Activated B cell treated with CpG ODN at 0.5 μM for 24 hours (primary cell): Measurements from ENCODE around the gene ZHX3. TPM values are rescaled to one million over a fixed set of nuclear protein-coding genes. Genes with fewer than 3 reads are reported as not detected.

Experiments used
- ATAC-seq: fragments of 200-7000 bp; cut with Tn5 transposase; one replicate; pipeline ENCODE4 v1.10.0; 2021; ENCODE audit warnings: low read depth, mild to moderate bottlenecking, moderate library complexity
- CTCF ChIA-PET: fragments of 350-600 bp; sonication (Branson Sonifier 250); formaldehyde crosslinking; loops from one replicate; lab custom pipeline; 2021; ENCODE audit warnings: antibody characterized with exemption; lab: Charles Lee
- POLR2A ChIA-PET: fragments of 350-600 bp; sonication (Branson Sonifier 250); formaldehyde crosslinking; loops from one replicate; lab custom pipeline; 2021; ENCODE audit warnings: antibody characterized with exemption; lab: Charles Lee
- DNase-seq: peaks from one replicate; pipeline ENCODE4 v3.0.0; 2022
- H3K27ac Mint-ChIP-seq: one replicate; pipeline ENCODE4 v1.8.0; 2020; ENCODE audit warnings: mixed read lengths
- H3K27me3 Mint-ChIP-seq: one replicate; pipeline ENCODE4 v1.8.0; 2021; ENCODE audit warnings: mixed read lengths
- H3K36me3 Mint-ChIP-seq: one replicate; pipeline ENCODE4 v1.8.0; 2021; ENCODE audit warnings: low read depth, mixed read lengths
- H3K4me1 Mint-ChIP-seq: one replicate; pipeline ENCODE4 v1.8.0; 2021; ENCODE audit warnings: mixed read lengths
- H3K4me3 Mint-ChIP-seq: one replicate; pipeline ENCODE4 v1.8.0; 2020; ENCODE audit warnings: mild to moderate bottlenecking, mixed read lengths
- H3K9me3 Mint-ChIP-seq: one replicate; pipeline ENCODE4 v1.8.0; 2020; ENCODE audit warnings: mixed read lengths
- intact Hi-C: fragments of 100-400 bp; cut with micrococcal nuclease; formaldehyde crosslinking; loops from one replicate; pipeline ENCODE4 v1.15.1; 2024
- total RNA-seq: library from RNA; stranded (reverse); gene quantifications from 2 replicates; pipeline ENCODE4 v1.2.3, GENCODE V29; 2022
- TF ChIP-seq, protein P1 (sequence below): fragments of 200-600 bp; IDR thresholded peaks from one replicate; pipeline ENCODE4 v1.8.0; 2022; ENCODE audit warnings: antibody characterized with exemption, mild to moderate bottlenecking

ZHX3 gene
- total RNA-seq, 1 donor from 2014 or later: 21.2 TPM

DNA sequence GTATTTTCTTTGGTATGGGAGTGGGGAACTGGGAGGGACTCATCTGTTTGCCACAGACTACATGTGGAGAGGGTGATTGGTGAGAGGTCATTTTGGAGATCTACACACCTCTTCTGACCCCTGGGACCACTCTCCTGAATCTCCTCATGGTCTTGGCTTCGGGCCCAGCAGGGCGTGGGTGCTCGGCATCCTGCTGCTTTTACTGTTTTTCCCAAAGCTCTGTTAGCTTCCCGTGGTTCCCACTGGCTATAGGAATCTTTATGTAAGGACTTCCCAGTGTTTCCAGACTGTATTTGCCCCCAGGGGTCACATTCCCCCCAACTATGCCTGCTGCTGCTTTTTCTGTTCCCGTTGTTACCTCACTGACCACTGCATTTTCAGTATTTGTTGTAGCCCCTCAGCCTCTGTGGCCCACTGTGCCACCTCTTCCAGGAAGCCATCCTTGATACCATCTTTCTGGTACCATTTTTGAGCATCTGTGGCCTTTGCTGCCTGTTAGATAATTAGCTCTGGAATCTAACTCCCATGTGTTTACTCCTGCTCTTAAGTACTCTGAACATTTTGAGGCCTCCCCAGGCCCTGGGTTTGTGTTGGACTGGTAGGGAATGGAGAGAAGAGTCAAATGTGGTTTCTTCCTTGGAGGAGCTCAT lies 165.3 kb downstream of the ZHX3 start:
- TF ChIP-seq, protein P1, sequence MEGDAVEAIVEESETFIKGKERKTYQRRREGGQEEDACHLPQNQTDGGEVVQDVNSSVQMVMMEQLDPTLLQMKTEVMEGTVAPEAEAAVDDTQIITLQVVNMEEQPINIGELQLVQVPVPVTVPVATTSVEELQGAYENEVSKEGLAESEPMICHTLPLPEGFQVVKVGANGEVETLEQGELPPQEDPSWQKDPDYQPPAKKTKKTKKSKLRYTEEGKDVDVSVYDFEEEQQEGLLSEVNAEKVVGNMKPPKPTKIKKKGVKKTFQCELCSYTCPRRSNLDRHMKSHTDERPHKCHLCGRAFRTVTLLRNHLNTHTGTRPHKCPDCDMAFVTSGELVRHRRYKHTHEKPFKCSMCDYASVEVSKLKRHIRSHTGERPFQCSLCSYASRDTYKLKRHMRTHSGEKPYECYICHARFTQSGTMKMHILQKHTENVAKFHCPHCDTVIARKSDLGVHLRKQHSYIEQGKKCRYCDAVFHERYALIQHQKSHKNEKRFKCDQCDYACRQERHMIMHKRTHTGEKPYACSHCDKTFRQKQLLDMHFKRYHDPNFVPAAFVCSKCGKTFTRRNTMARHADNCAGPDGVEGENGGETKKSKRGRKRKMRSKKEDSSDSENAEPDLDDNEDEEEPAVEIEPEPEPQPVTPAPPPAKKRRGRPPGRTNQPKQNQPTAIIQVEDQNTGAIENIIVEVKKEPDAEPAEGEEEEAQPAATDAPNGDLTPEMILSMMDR: no peak
- intact Hi-C loops: no loop called here
- DNase-seq: no peak
- Mint-ChIP-seq H3K27me3 (no peaks in the 10 kb centered on the region), H3K4me1 (peaks cover 62% of the 10 kb centered on the region), H3K4me3 (no peak overlapping the region), H3K27ac (peak overlapping the region; percentile 51), H3K9me3 (no peaks in the 10 kb centered on the region), H3K36me3 (no peaks in the 10 kb centered on the region)
- CTCF ChIA-PET: interaction anchor here (1.4 to 1.8 kb wide), 2 partner anchors 16 to 21 kb away, joined by 7 read pairs; no protein-coding TSS in a partner anchor
- POLR2A ChIA-PET: interaction anchor here (0.9 to 1.5 kb wide), 3 partner anchors 10 to 17 kb away, joined by 3 read pairs; no protein-coding TSS in a partner anchor
- no peak for ATAC-seq

DNA sequence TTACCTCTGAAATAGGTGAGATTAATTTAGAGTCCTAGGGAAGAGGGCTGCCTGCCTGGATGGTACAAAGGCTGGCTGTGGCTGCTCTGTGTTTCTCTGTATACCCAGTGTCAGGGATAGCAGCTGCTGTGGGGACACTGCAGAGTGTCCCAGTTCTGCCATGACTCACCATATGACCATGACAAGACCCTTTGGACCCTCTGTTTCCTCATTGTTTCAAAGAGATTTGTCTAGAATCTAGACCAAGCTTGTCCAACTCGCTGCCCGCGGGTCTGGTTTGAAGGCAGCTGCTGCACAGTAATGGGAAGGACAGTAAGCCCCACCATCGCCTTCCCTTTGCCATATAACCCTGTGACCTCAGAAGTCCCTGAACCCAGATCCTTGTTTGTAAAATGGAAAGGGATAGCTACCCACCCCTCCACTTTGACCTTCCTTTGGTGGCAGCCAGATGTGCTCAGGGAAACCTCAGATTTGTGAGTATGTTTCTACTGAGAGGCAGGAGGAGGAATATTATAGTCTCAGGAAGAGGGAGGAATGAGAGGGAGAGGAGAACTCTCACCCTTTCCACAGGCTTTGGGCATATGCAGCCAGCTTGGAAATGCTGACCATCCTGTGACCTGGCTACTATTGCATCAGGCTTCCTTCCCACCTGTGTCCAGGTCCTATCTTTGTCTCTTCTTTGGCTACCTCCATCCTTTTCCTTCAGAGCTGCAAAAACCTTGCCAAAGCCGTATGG lies 166.2 kb downstream of the ZHX3 start:
- Mint-ChIP-seq H3K36me3 (no peaks in the 10 kb centered on the region), H3K4me1 (peaks cover 61% of the 10 kb centered on the region), H3K27me3 (no peaks in the 10 kb centered on the region), H3K4me3 (no peak overlapping the region), H3K27ac (no peak overlapping the region), H3K9me3 (no peaks in the 10 kb centered on the region)
- TF ChIP-seq, protein P1: no peak
- intact Hi-C loops: no loop called here
- POLR2A ChIA-PET: interaction anchor here (0.9 to 1.5 kb wide), 4 partner anchors 9 to 155 kb away, joined by 3 to 4 read pairs (median 3); no protein-coding TSS in a partner anchor
- DNase-seq (no peak), ATAC-seq (no peak)
- CTCF ChIA-PET: interaction anchor here (1.4 kb wide), 1 partner anchor 16 kb away, joined by 7 read pairs; no protein-coding TSS in a partner anchor

DNA sequence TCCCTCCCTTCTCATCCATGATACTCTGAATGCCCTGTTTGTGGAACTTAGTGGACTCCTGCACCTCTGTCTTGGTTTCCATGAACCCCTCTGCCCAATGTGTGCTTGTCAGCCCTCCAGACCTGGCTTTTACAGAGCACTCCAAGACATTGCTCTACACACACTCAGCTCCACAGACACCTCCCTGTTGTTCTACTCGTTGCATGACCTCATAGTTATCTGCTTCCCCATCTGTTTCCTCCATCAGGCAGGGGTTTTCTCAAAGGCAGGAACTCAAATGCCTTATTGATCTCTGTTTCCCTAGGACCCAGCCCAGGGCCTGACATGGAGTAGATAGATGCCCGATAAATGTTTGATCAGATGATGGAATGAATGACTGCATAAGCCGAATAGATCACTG lies 166.9 kb downstream of the ZHX3 start:
- peak overlapping the region; percentile 66 for H3K27ac Mint-ChIP-seq
- no peaks in the 10 kb centered on the region for H3K36me3 Mint-ChIP-seq
- peaks cover 64% of the 10 kb centered on the region for H3K4me1 Mint-ChIP-seq
- intact Hi-C loops: no loop called here
- ChIA-PET CTCF (interaction anchor here (0.8 to 1.4 kb wide), 2 partner anchors 15 kb away, joined by 3 to 7 read pairs; no protein-coding TSS in a partner anchor), POLR2A (interaction anchor here (0.9 to 1.3 kb wide), 2 partner anchors 10 to 155 kb away, joined by 3 to 4 read pairs; no protein-coding TSS in a partner anchor)
- TF ChIP-seq, protein P1: no peak
- no peak for DNase-seq
- H3K9me3 Mint-ChIP-seq: no peaks in the 10 kb centered on the region
- no peak overlapping the region for H3K4me3 Mint-ChIP-seq
- H3K27me3 Mint-ChIP-seq: no peaks in the 10 kb centered on the region
- ATAC-seq: peak; percentile 34

DNA sequence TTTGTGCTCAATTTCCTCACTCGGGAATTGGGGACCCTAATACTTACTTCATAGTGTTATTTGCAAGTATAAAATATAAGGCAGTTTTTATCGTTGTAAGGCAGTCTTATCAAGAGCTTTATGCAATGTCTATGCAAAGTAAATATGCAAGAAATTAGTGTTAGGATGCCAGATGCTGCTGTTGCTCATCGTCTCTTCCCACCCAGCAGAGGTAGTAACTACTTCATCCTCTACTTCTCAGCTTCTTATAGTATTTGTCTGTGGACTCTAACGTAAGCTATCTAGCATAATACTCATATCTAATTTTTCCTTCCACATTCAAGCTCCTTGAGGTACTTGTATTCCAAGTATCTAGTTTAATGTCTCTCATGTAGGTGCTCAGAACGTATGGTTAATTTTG lies 168.6 kb downstream of the ZHX3 start:
- CTCF ChIA-PET: no interaction called here
- Mint-ChIP-seq H3K27ac (no peak overlapping the region), H3K27me3 (no peaks in the 10 kb centered on the region), H3K4me3 (no peak overlapping the region), H3K36me3 (no peaks in the 10 kb centered on the region), H3K9me3 (no peaks in the 10 kb centered on the region), H3K4me1 (peaks cover 56% of the 10 kb centered on the region)
- POLR2A ChIA-PET: interaction anchor here (0.6 kb wide), 1 partner anchor 176 kb away, joined by 6 read pairs; no protein-coding TSS in a partner anchor
- intact Hi-C loops: no loop called here
- ATAC-seq: no peak
- DNase-seq: no peak
- TF ChIP-seq, protein P1: no peak

DNA sequence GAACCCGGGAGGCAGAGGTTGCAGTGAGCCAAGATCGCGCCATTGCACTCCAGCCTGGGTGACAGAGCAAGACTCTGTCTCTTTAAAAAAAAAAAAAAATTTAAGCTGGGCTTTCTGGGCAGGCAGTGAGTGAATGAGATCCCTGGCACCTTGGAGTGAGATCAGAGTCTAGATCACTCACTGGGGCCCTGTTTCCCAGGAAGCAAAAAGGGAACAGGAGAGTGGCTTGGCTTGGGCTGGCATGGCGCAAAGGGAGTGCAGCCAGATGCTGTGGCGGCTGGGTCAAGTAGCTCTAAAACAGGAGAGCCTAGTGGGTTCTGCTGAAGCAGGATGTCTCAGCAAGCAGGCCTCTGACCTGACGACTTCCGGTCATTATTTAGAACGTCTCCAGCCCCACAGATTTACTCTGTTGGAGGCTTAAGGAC lies 169.8 kb downstream of the ZHX3 start:
- DNase-seq (no peak), ATAC-seq (no peak)
- intact Hi-C loops: no loop called here
- Mint-ChIP-seq H3K27ac (no peak overlapping the region), H3K9me3 (no peaks in the 10 kb centered on the region), H3K4me1 (peaks cover 64% of the 10 kb centered on the region), H3K4me3 (no peak overlapping the region), H3K27me3 (no peaks in the 10 kb centered on the region), H3K36me3 (no peaks in the 10 kb centered on the region)
- ChIA-PET POLR2A (no interaction called here), CTCF (no interaction called here)
- TF ChIP-seq, protein P1: no peak
